ENCODE data around the gene EGFL6.
"Not testable (repeated sequence)": the region's sequence is repeated elsewhere in the genome, so short reads cannot be mapped to it uniquely, and the experiment has no call there.

Gene EGFL6

DNA sequence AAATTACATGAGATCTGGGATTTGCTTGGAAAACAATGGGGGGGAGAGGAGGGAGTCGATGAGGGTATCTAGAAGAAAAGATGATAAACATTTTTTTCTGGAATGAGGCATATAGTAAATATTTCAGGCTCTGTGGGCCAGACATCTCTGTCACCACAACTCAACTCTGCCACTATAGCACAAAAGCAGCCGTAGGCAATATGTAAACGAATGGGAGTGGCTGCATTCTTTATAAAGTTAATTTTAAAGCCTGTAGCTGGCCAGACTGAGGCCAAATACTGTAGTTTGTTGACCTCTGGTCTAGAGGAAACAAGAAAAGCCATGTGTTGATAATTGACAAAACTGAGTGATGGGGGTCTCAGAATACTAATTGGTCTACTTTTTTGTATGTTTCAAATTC lies 69.4 kb downstream of the EGFL6 start:
- H3K9ac ChIP-seq (ENCODE audit: insufficient read length, low read depth) = no peak overlapping the region
- H3K9me3 ChIP-seq (ENCODE audit: insufficient read depth, low read length) = peaks cover 19% of the 10 kb centered on the region; the same call in 1 of the 2 replicates
- H3K36me3 ChIP-seq (ENCODE audit: insufficient read depth, insufficient read length, low read length) = no peaks in the 10 kb centered on the region
- TF ChIP-seq YY1 (IDR thresholded peaks at IDR 0.05; ENCODE audit: insufficient read depth, insufficient read length) = no peak
- TF ChIP-seq ZNF274 (IDR thresholded peaks at IDR 0.05; ENCODE audit: low read depth, low read length) = no peak
- TF ChIP-seq SUZ12 (IDR thresholded peaks at IDR 0.05; ENCODE audit: extremely low read depth, insufficient read depth, insufficient read length) = no peak
- no peaks in the 10 kb centered on the region for H3K27me3 ChIP-seq (ENCODE audit: insufficient read depth, insufficient read length)
- no peaks in the 10 kb centered on the region for H3K4me1 ChIP-seq (ENCODE audit: insufficient read depth, insufficient read length)
- H3K4me3 ChIP-seq (ENCODE audit: insufficient read length, low read depth) = no peak overlapping the region
- no peak for DNase-seq (ENCODE audit: low read depth, low spot score)

GRCh38 chrX:13641684-13642083 lies 72.3 kb downstream of the EGFL6 start:
- not testable (repeated sequence) for H3K4me1 ChIP-seq (ENCODE audit: insufficient read depth, insufficient read length); H3K36me3 ChIP-seq (ENCODE audit: insufficient read depth, insufficient read length, low read length); H3K4me3 ChIP-seq (ENCODE audit: insufficient read length, low read depth); H3K9me3 ChIP-seq (ENCODE audit: insufficient read depth, low read length); DNase-seq (ENCODE audit: low read depth, low spot score); H3K27me3 ChIP-seq (ENCODE audit: insufficient read depth, insufficient read length); H3K9ac ChIP-seq (ENCODE audit: insufficient read length, low read depth)

DNA sequence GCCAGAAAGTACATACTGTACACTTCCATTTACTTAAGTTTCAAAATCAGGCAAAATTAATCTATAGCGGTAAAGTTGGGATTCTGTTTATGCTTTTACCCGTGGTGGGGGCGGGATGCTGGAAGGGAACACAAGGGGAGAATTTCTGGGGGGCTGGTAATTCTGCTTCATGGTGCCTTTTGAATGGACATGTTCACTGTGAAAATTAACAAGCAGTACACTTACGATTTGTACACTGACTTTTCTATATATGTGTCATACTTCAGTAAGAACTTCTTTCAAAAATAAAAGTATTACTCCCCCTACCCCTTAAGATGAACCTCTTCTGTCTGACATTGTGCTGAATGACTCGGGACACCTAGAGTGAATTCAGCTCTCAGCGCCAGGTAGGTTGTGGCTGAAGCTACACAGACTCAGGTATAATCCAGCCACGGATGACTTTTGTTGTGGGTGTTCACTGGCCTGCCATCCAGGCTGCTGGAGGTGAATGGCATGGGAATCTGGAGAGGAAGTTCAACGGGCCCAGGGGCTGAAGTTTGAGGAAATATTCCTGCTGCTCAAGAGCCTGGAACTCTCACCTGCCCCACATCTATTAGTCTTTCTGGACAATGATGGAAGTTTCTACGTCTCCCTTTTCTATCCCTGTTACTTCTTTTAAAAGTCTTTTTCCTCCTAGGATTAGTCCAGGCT lies 76.2 kb downstream of the EGFL6 start:
- no peak for TF ChIP-seq YY1 (IDR thresholded peaks at IDR 0.05; ENCODE audit: insufficient read depth, insufficient read length)
- TF ChIP-seq SUZ12 (IDR thresholded peaks at IDR 0.05; ENCODE audit: extremely low read depth, insufficient read depth, insufficient read length) = no peak
- no peak for TF ChIP-seq ZNF274 (IDR thresholded peaks at IDR 0.05; ENCODE audit: low read depth, low read length)
- H3K27me3 ChIP-seq (ENCODE audit: insufficient read depth, insufficient read length) = no peaks in the 10 kb centered on the region
- no peaks in the 10 kb centered on the region for H3K4me1 ChIP-seq (ENCODE audit: insufficient read depth, insufficient read length)
- no peak overlapping the region for H3K4me3 ChIP-seq (ENCODE audit: insufficient read length, low read depth)
- DNase-seq (ENCODE audit: low read depth, low spot score) = no peak
- H3K36me3 ChIP-seq (ENCODE audit: insufficient read depth, insufficient read length, low read length) = no peaks in the 10 kb centered on the region
- no peak overlapping the region for H3K9ac ChIP-seq (ENCODE audit: insufficient read length, low read depth)
- no peaks in the 10 kb centered on the region for H3K9me3 ChIP-seq (ENCODE audit: insufficient read depth, low read length)

- Histone ChIP-seq H3K4me3 (ENCODE audit: insufficient read length, low read depth) (no peak overlapping the region), H3K27me3 (ENCODE audit: insufficient read depth, insufficient read length) (no peaks in the 10 kb centered on the region), H3K4me1 (ENCODE audit: insufficient read depth, insufficient read length) (no peaks in the 10 kb centered on the region), H3K9me3 (ENCODE audit: insufficient read depth, low read length) (no peaks in the 10 kb centered on the region), H3K9ac (ENCODE audit: insufficient read length, low read depth) (no peak overlapping the region), H3K36me3 (ENCODE audit: insufficient read depth, insufficient read length, low read length) (no peaks in the 10 kb centered on the region)
- TF ChIP-seq ZNF274 (IDR thresholded peaks at IDR 0.05; ENCODE audit: low read depth, low read length) = no peak
- no peak for TF ChIP-seq YY1 (IDR thresholded peaks at IDR 0.05; ENCODE audit: insufficient read depth, insufficient read length)
- peak; percentile 54 for DNase-seq (ENCODE audit: low read depth, low spot score)
Observed at GRCh38 chrX:13646154-13646549, 76.8 kb downstream of the EGFL6 start.

DNA sequence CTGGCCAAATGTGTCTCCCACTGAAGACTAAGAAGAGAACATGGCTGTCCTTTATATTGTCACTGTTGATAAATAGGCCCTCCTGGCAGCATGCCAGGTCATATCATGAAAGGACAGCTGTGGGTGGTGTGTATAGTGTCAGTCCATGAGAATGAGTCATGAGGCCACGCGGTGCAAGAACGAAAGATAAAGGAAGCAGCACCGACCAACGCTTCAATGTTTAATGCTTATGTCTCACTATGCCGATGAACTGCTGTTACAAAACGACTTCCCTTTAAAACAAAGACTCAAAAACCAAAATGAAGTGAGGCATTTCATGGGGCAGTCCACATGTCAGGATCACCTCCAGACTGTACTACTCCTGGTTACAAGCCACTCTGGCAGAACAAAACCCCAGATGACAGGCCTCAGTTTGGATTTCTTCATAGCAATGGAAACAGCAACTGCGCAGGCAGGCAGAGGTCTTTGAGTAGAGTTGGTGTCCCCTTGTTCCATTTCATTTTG lies 78.4 kb downstream of the EGFL6 start:
- Histone ChIP-seq H3K4me1 (ENCODE audit: insufficient read depth, insufficient read length) (no peaks in the 10 kb centered on the region), H3K4me3 (ENCODE audit: insufficient read length, low read depth) (no peak overlapping the region), H3K9me3 (ENCODE audit: insufficient read depth, low read length) (no peaks in the 10 kb centered on the region), H3K36me3 (ENCODE audit: insufficient read depth, insufficient read length, low read length) (no peaks in the 10 kb centered on the region), H3K9ac (ENCODE audit: insufficient read length, low read depth) (no peak overlapping the region), H3K27me3 (ENCODE audit: insufficient read depth, insufficient read length) (no peaks in the 10 kb centered on the region)
- TF ChIP-seq SUZ12 (IDR thresholded peaks at IDR 0.05; ENCODE audit: extremely low read depth, insufficient read depth, insufficient read length) = no peak
- no peak for TF ChIP-seq ZNF274 (IDR thresholded peaks at IDR 0.05; ENCODE audit: low read depth, low read length)
- no peak for TF ChIP-seq YY1 (IDR thresholded peaks at IDR 0.05; ENCODE audit: insufficient read depth, insufficient read length)
- DNase-seq (ENCODE audit: low read depth, low spot score) = no peak

DNA sequence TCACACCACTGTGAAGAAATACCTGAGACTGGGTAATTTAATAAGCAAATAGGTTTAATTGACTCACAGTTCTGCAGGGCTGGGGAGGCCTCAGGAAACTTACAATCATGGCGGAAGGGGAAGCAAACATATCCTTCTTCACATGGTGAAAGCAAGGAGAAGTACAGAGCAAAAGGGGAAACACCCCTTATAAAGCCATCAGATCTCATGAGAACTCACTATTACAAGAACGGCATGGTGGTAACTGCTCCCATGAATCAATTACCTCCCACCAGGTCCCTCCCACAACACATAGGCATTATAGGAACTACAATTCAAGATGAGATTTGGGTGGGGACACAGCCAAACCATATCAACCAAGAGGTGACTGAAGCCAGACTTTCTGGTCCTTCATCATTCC lies 78.9 kb downstream of the EGFL6 start:
- not testable (repeated sequence) for H3K36me3 ChIP-seq (ENCODE audit: insufficient read depth, insufficient read length, low read length)

GRCh38 chrX:13649838-13650237 lies 80.4 kb downstream of the EGFL6 start:
- Histone ChIP-seq H3K4me3 (ENCODE audit: insufficient read length, low read depth) (no peak overlapping the region), H3K9ac (ENCODE audit: insufficient read length, low read depth) (no peak overlapping the region), H3K4me1 (ENCODE audit: insufficient read depth, insufficient read length) (no peaks in the 10 kb centered on the region), H3K9me3 (ENCODE audit: insufficient read depth, low read length) (no peaks in the 10 kb centered on the region), H3K36me3 (ENCODE audit: insufficient read depth, insufficient read length, low read length) (no peaks in the 10 kb centered on the region), H3K27me3 (ENCODE audit: insufficient read depth, insufficient read length) (no peaks in the 10 kb centered on the region)
- DNase-seq (ENCODE audit: low read depth, low spot score) = no peak
- TF ChIP-seq YY1 (IDR thresholded peaks at IDR 0.05; ENCODE audit: insufficient read depth, insufficient read length) = no peak

More for the DNA sequence above, 78.9 kb downstream of the EGFL6 start:
- H3K9ac ChIP-seq (ENCODE audit: insufficient read length, low read depth); H3K9me3 ChIP-seq (ENCODE audit: insufficient read depth, low read length); H3K4me3 ChIP-seq (ENCODE audit: insufficient read length, low read depth); H3K27me3 ChIP-seq (ENCODE audit: insufficient read depth, insufficient read length); H3K4me1 ChIP-seq (ENCODE audit: insufficient read depth, insufficient read length); DNase-seq (ENCODE audit: low read depth, low spot score): not testable (repeated sequence)

DNA sequence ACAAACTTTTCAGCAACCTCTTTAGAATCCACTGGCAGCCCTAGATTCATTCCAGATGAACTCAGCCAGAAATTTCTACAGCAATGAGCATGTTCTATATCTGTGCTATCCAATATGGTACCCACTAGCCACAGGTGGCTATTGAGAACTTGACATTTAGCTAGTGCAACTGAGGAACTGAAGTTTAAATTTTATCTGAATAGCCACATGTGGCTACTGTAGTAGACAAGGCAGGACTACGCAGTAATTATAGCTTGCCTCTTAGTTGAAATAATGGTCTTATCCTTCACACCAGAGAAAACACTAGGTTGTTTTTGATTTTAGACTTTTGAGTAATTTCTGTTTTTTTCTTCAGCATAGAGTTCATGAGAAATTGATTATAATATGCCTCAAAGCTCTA lies 80.9 kb downstream of the EGFL6 start:
- Histone ChIP-seq H3K4me1 (ENCODE audit: insufficient read depth, insufficient read length) (no peaks in the 10 kb centered on the region), H3K36me3 (ENCODE audit: insufficient read depth, insufficient read length, low read length) (no peaks in the 10 kb centered on the region), H3K9ac (ENCODE audit: insufficient read length, low read depth) (no peak overlapping the region), H3K4me3 (ENCODE audit: insufficient read length, low read depth) (no peak overlapping the region), H3K27me3 (ENCODE audit: insufficient read depth, insufficient read length) (no peaks in the 10 kb centered on the region), H3K9me3 (ENCODE audit: insufficient read depth, low read length) (no peaks in the 10 kb centered on the region)
- no peak for TF ChIP-seq YY1 (IDR thresholded peaks at IDR 0.05; ENCODE audit: insufficient read depth, insufficient read length)
- DNase-seq (ENCODE audit: low read depth, low spot score) = no peak
